Adrenal gland (tissue), 5 donors: ENCODE results near the gene KLF16.
A peak's percentile ranks its signal among the peaks of the same experiment; 100 is the strongest.

ENCODE experiments used
- CTCF ChIP-seq, 6 experiments: fragments of 450-650 bp in 4 of 6; fragments of 200-600 bp in 2 of 6; sonication (generic) in 1 of 6; IDR thresholded peaks; 1 replicate in 5 of 6; 2 replicates in 1 of 6; pipeline versions ENCODE4 v1.5.1 to v1.8.0; 2016 to 2021; ENCODE audit warnings: antibody characterized with exemption in 6 of 6, mild to moderate bottlenecking in 2 of 6, moderate library complexity in 1 of 6
- POLR2A ChIP-seq, 2 donors: fragments of 450-650 bp; IDR thresholded peaks; one replicate each; pipeline ENCODE4 v1.6.1; 2017; ENCODE audit warnings: antibody characterized with exemption in 2 of 2, mild to moderate bottlenecking in 2 of 2, moderate library complexity in 1 of 2
- donor health status: DM: no; HTN: no; CAD: no.

- TF ChIP-seq CTCF (IDR thresholded peaks at IDR 0.05) (no peak), POLR2A (IDR thresholded peaks at IDR 0.05) (peak in 1 of 2 donors; percentile 25)
Observed at GRCh38 chr19:1827566-1828278, 35.7 kb downstream of the KLF16 start.
